GM19239 (cell line): Measurements from ENCODE around the gene HHAT.

ENCODE experiments used
- DNase-seq: peaks from one replicate; pipeline ENCODE4 v3.0.0; 2011; ENCODE audit warnings: low spot score; ENCODE audit not compliant: insufficient read length
- FAIRE-seq: peaks from 2 replicates; lab custom pipeline; 2011; peaks lifted over from hg19 to GRCh38; lab: Jason Lieb, UNC

The HHAT gene

DNA sequence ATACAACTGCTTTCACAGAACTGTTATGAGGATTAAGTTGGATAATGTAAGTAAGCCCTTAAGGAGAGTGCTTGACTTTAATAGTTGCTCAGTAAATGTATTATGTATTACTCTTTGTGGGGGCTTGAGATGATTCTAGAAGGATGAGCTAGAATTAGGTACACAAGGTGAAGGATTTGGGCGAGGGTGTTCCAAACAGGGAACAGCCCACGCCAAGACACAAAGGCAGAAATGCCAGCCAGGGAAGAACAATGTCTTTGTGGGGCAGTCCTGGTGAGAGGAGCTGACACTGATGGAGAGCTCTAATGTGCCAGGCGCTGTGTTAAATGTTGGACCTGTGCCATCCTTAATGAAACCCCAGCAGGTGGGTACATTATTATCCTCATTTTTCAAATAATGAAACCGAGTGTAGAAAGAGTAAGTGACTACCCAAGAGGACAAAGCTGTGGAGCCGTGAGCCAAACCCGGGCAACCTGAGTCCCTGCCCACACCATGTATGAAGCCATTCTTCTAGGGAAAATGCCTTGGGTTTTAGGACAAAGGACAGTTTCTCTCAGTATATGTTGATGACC, 362.4 kb downstream of the HHAT start:
- FAIRE-seq (no peak), DNase-seq (no peak)

DNA sequence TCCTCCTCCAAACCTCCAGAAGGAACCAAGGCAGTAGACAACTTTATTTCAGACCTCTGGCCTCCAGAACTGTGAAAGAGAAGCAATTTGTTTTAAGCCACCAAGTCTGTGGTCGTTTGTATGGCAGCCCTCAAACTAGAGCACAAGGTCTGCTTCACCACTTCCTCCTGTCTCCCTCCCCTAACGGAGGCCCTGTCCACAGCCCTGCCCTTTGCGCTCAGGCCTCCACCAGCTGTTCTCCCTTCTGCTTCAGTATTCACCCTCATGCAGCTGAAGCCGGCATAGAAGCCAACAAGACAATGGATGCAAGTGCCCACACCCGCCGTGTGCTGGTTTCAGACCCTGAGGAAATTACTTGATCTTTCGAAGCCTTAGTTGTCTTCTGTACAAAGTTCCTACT, 364.1 kb downstream of the HHAT start:
- no peak for DNase-seq
- no peak for FAIRE-seq

DNA sequence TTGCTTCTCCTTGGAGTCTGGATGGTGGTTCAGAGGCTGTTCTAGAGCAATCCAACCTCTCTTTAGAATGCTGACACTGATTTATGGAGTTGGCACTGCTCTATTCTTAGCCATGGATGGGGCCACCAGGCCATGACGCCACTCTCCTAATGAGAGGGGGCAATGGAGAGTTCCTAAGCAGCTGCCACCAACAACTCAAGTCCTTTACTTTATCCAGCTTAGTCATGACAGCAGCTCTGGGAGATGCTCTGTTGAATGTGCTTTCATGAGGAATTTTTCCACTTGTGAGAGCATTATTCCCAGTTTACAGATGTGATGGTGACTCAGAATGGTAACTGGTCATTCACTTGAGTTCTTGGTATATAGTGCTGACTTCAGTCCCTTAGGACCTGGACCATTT, 366.3 kb downstream of the HHAT start:
- FAIRE-seq (no peak), DNase-seq (no peak)

DNA sequence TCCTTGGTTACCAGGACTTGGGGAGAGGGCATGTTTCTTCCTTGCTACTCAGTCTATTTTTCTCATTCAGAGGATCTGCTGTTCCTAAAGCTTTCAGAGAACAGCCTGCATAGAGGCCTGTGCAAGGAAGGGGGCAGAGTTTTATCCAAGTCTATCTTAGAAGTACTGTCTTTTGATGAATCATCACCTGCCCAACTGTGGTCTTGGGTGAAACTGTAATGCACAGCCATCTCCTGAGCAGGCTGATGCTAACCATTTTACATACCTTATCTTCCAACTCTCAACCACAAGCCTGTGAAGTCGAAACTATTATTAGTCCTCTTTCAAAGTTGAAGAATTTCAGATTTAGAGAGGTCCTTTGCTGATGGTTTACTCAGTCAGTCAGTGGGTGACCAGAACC, 368.0 kb downstream of the HHAT start:
- DNase-seq (peak; percentile 25), FAIRE-seq (peak; percentile 80)

DNA sequence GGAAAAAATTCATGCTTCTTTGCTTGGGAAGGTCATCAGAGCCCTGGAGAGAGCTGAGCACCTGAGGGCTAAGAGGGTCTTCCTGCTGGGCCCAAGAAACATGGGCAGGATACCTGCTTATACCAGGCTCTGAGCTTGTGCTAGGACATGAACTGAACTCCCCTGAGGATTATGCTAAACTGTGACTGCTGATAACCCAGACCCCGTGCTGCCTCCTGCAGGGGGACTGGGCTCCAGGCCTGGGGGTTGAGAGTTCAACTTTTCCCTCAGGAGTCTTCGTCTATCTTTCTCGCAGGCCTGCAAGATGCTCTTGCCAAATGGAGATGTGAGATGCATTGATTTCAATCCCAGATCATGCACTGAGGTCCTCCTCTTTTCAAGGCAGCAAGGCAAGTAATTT, 368.5 kb downstream of the HHAT start:
- peak; percentile 21 for FAIRE-seq
- no peak for DNase-seq

DNA sequence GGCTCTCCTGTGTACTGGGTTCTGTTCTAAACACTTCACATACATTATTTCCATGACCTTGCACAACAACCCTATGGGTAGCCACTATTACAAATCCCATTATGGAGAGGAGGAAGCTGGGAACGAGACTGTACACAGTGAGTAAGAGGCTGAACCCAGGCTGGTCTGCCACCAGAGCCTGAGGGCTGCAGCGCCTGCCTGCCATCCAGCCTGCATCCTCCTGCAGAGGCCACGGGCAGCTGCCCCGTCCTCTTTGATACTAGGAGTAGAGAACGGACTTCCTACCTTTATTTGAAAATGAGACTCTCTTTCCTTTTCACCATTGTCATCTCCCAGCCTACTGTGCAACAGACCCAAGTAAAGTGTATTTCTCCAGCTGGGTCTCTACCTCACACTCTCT, 370.0 kb downstream of the HHAT start:
- no peak for FAIRE-seq
- no peak for DNase-seq

DNA sequence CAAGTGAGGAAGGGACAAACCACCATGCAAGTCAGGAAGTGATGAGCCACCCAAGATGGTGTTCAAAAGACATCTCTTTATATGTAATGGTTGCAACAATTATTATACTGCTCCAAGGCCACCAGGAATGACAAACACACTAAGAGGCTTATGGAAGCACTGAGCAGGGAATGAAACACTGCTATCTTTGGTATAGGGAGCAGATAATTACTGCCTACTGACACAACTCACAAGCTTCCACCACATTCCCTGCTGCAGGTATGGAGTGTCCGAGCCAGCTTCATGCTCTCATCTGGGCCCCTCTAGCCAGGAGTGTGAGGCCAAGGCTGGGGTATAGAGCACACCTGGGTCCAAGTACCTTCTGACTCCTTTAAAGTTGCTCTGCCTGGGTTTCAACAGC, 371.4 kb downstream of the HHAT start:
- DNase-seq, result no peak
- no peak for FAIRE-seq

DNA sequence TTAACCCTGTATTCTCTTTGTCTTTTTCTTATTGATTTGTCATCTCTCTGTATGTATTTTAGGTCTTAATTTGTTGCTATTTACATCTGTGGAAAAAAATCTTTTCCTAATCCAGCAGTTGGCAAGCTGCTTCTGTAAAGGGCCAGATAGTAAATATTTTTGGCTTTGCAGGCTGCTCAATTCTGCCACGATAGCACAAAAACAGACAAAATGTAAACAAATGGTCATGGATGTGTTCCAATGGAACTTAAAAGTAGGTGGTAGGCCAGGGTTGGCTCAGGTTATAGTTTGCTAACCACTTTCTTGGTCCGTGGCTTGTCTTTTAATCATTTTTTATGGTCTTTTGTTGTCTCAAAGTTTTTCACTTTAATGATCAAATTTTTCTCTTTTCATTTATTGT, 371.8 kb downstream of the HHAT start:
- DNase-seq (no peak), FAIRE-seq (no peak)

DNA sequence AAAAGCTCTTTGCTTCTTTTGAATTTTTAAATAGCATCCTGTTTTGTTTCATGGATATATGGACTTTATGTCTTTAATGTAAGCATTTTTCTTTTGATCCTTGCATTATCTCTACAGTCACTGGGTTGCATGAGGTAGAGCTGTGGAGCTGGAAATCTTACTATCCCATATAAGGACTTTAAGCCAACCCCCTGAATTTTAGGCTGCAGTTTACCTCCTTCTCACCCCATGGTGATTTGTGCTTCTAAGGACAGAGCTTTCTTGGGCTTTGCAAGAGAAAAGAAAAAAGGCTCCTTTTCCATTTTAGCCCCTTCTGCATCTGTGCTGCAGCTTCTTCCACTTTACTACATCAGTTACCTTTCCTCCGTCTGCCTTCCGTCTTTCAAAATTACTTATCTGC, 373.8 kb downstream of the HHAT start:
- no peak for DNase-seq
- no peak for FAIRE-seq

DNA sequence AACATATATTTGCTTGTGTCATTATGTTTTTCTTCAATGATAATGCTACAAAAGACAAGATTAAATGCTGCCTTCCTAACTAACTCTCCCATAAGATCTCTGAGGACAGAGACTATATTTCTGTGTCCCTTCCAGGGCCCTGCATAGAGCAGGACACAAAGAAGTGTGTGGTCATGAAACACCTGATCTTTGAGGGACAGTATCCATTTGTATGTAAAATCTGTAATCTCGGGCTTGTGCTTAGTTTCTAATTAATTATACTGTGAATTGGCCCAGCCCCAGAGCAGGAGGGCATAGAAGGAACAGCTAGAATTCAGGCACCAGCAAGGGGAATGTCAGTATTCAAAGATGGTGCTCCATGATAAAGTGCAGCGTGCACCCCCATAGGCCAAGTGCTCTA, 374.9 kb downstream of the HHAT start:
- FAIRE-seq (no peak), DNase-seq (no peak)

DNA sequence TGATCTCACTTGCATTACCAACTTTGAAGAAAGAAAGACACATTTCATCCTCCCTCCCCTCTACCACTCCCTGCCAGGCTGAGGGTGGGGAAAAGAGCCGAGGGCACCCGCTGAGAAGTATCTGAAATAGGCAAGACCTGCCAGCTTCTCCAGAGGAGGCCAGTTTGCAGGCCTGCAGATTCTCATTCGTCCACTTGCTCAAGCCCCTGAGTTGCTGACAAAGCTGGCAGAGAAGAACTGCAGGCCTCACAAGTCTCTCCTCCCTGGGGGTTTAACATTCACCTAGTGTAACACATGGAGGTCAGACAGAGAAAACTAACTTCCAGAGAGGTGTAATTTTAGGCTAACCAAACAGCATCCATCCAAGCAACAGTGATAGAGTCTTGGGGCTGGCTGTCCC, 376.4 kb downstream of the HHAT start:
- DNase-seq (no peak), FAIRE-seq (no peak)

DNA sequence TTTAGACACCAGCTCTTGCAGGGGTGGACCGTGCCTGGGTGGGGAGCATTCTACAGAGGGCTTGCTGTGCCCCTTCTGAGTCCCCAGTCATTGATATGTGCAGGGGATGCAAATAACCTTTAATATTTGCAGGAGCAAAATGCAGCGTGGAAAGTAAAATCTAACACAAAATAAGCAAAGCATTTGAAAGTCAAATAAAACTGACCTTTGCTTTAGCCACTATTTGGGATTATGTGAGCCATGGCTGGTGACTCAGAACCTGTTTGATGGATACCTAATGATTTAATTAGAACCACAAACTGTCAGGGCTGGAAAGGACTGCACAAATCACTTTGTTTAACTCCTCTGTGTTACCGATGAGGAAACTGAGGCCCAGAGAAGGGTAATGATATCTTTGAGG, 377.5 kb downstream of the HHAT start:
- DNase-seq, result no peak
- FAIRE-seq, result no peak

DNA sequence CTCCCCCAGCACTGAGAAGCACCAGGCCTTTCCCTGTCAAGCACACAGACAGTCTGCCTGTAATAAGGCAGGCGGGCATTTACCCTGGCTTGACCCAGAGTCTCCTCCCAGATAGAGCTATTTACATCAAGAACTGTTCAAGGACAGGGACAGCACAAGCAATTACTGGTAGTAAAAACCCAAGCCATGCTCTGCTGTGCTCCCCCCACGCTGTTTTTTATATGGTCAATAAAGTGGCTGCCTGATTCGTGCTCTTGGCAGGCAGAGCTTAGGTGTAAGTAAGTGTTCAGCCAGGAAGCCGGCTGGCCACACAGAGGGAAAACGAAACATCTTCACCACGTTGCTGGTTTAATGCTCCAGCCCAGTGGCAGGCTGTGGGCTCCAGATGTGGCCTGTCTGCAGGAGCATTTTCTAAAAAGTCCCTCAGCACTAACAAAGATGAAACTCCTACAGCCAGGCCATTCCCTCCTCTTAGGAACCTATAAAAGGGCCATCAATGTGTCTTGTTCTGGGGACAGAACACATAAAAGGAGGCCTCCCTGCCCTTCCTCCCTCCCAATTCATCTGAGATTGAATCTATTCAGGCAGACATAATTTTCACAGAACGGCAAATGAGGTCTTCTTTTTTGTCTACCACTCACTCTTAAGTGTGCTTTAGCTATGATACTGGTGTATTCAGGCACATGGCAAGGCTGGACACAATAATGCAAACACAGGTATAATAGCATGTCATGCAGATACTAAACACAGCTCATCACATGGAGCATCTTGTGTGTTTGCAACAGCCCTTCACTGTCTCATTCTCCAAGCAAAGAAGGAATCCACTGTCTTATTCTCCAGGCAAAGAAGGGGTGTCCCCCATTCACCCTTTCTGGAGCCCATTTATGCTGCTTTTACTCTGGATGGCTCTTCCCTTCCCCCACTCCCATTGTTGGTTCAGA, 378.9 kb downstream of the HHAT start:
- no peak for DNase-seq
- FAIRE-seq, result no peak

DNA sequence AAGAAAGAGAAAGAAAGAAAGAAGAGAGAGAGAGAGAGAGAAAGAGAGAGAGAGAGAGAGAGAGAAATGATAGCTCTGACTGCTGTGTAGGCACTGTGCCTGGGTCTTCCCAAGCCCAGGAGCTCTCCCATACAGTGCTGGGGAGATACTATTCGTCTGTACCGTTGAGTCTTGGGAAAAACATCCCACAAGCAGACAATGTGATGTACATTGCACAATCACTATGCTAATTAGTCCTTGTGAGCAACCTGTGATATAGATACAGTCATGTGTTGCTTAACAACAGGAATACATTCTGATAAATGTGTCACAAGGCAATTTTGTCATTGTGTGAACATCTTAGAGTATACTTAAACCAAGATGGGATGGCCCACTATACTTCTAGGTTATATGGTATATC, 381.0 kb downstream of the HHAT start:
- FAIRE-seq, result no peak
- DNase-seq, result no peak

DNA sequence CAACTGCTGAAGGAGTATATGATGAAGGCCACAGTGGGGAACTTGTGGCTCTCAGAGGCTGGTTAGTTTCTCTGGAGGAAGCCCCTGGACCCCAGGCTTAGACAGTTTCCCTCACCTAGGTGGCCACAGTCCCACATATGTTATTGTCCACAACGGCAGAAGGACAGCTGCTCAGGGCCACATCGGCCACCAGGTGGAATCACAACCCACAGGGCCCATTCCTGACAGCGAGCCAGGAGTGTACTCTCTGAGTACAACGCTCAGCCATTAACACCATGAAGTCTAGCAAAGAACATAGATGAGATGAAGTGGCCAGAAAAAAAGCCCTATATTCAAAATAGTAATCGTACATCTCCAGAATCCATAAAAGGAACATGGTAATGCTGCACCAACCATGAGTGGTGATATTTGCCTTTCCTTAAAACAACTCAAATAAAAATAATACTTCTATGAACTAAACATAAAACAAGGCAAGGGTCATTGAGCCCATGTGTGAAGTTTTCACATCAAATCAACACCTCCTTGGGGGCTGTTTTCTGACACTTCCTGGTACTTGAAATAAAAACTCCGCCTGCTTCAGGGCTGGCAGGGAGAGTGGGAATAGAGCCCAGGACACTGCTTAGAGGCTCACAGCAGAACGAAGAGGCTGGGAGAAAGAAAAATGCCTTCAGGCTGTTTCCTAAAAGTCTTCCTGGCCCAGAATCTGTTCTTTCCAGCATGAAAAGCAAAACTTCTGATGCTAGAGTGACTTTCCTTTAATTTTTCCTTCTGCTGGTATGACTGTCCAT, 383.3 kb downstream of the HHAT start:
- no peak for DNase-seq
- no peak for FAIRE-seq

DNA sequence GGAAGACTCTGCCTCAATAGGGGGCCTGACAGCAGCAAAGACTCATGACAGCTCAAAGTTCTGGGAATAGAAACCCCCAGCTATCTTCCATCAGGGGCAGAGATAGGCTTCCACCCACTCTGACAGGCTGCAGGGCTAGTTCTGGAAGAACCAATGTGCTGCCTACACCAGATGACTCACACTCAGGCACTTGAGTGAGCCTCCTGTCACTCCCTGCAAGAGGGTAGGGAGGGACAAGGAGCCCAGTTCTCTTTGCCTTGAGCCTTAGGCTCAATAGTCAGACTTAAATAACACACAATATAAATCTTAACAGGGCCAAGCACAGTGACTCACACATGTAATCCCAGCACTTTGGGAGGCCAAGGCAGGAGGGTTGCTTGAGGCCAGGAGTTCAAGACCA, 386.4 kb downstream of the HHAT start:
- DNase-seq, result no peak
- no peak for FAIRE-seq

DNA sequence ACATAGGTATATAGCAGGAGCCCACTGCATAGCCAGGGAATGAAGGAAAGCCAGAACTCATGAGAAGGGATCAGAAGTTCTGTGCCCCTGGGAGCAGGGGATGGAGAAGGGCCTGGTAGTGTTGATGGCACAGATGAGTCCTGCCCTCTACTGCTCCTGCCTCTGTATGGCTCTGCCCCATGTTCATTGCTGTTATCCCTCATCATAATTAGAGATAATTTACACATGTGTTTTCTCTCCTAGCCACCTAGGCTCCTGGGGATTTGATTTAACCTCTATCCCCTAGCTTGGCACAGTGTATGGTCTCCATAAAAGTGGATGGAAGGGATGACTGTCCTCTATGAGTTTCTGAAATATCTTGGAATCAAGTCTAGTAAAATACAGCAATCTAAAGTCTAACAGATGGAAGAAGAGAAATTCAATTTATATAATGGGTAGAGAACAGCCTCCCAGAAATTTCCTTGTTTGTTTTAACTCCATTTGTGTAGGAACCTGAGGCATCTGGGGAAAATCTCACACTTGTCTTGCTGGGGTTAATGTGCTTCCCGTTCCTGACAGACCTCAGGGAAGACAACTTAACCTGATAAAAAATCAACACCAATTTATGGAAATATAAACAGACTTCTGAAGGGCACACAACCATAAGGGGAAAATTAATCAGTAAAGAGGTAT, 393.8 kb downstream of the HHAT start:
- DNase-seq, result no peak
- no peak for FAIRE-seq

DNA sequence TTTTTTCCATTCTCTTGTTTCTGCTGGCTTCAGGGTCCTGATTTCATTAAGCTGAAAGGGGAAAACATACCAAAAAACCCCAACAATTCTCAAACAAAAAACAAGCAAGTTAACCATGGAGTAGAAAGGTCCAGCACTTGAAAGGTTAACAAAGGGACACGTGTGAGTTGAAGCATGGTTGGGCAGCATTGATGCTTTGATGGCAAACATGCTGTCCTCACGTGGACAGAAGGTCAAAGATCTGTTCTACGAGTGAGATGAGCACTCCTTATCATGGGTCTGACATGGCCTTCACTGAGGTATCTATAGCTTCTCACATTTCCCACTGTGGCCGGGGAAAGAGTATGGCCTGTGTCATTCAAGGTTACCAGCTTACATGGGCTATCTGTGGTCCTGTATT, 394.9 kb downstream of the HHAT start:
- DNase-seq (no peak), FAIRE-seq (no peak)

DNA sequence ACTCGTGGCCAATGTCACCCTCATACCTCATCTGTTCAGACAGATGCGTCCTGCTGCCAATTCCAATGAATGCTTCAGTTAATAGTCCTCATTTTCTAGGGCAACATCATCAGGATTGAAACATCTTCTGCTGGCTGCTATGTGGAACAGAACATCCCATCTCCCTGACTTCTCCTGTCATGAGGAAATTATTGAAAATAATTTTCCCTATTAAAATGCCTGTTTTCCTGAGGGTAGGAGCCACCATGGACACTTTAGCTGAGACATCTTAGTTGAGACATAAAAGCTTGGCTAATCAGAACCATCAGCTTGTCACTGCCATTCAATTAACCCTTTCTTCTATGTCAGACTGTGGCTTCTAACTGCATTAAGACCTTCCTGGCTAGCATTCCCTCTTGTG, 396.1 kb downstream of the HHAT start:
- DNase-seq (no peak), FAIRE-seq (no peak)
